Measurements from ENCODE around the gene DIAPH2.

The DIAPH2 gene

GRCh38 chrX:96982161-96982560 lies 297.5 kb downstream of the DIAPH2 start:
- DNase-seq = no peak

GRCh38 chrX:96984538-96984937 lies 299.9 kb downstream of the DIAPH2 start:
- no peak for DNase-seq

GRCh38 chrX:96985046-96985445 lies 300.4 kb downstream of the DIAPH2 start:
- no peak for DNase-seq

- no peak for DNase-seq
These were observed 302.6 kb downstream of the DIAPH2 start for GRCh38 chrX:96987228-96987627.

GRCh38 chrX:96989830-96990571 lies 305.4 kb downstream of the DIAPH2 start:
- no peak for DNase-seq

GRCh38 chrX:96994093-96994492 lies 309.5 kb downstream of the DIAPH2 start:
- peak in 1 of 2 experiments; percentile 1 for DNase-seq

GRCh38 chrX:96997196-96997595 lies 312.6 kb downstream of the DIAPH2 start:
- no peak for DNase-seq

- DNase-seq = no peak
These were observed 316.2 kb downstream of the DIAPH2 start for GRCh38 chrX:97000682-97001368.

GRCh38 chrX:97006167-97006566 lies 321.5 kb downstream of the DIAPH2 start:
- DNase-seq = no peak

GRCh38 chrX:97009391-97009790 lies 324.7 kb downstream of the DIAPH2 start:
- DNase-seq = no peak

- no peak for DNase-seq
These were observed 326.9 kb downstream of the DIAPH2 start for GRCh38 chrX:97011540-97011939.

- DNase-seq = no peak
These were observed 331.5 kb downstream of the DIAPH2 start for GRCh38 chrX:97016106-97016505.

- no peak for DNase-seq
These were observed 337.0 kb downstream of the DIAPH2 start for GRCh38 chrX:97021680-97022079.

GRCh38 chrX:97026406-97026805 lies 341.8 kb downstream of the DIAPH2 start:
- peak in 1 of 2 experiments; percentile 0 for DNase-seq

- no peak for DNase-seq
These were observed 342.8 kb downstream of the DIAPH2 start for GRCh38 chrX:97027384-97027922.

GRCh38 chrX:97030463-97030862 lies 345.8 kb downstream of the DIAPH2 start:
- no peak for DNase-seq

GRCh38 chrX:97030947-97031346 lies 346.3 kb downstream of the DIAPH2 start:
- no peak for DNase-seq

- no peak for DNase-seq
These were observed 354.9 kb downstream of the DIAPH2 start for GRCh38 chrX:97039363-97040029.

- no peak for DNase-seq
These were observed 360.8 kb downstream of the DIAPH2 start for GRCh38 chrX:97045470-97045869.

- no peak for DNase-seq
These were observed 362.2 kb downstream of the DIAPH2 start for GRCh38 chrX:97046867-97047266.

GRCh38 chrX:97050392-97050791 lies 365.8 kb downstream of the DIAPH2 start:
- no peak for DNase-seq

GRCh38 chrX:97057349-97057909 lies 372.8 kb downstream of the DIAPH2 start:
- no peak for DNase-seq

- no peak for DNase-seq
These were observed 375.4 kb downstream of the DIAPH2 start for GRCh38 chrX:97060020-97060419.
